ENCODE data around the gene USP2.
A peak's percentile ranks its signal among the peaks of the same experiment; 100 is the strongest.

Gene USP2, protein sequence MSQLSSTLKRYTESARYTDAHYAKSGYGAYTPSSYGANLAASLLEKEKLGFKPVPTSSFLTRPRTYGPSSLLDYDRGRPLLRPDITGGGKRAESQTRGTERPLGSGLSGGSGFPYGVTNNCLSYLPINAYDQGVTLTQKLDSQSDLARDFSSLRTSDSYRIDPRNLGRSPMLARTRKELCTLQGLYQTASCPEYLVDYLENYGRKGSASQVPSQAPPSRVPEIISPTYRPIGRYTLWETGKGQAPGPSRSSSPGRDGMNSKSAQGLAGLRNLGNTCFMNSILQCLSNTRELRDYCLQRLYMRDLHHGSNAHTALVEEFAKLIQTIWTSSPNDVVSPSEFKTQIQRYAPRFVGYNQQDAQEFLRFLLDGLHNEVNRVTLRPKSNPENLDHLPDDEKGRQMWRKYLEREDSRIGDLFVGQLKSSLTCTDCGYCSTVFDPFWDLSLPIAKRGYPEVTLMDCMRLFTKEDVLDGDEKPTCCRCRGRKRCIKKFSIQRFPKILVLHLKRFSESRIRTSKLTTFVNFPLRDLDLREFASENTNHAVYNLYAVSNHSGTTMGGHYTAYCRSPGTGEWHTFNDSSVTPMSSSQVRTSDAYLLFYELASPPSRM

DNA sequence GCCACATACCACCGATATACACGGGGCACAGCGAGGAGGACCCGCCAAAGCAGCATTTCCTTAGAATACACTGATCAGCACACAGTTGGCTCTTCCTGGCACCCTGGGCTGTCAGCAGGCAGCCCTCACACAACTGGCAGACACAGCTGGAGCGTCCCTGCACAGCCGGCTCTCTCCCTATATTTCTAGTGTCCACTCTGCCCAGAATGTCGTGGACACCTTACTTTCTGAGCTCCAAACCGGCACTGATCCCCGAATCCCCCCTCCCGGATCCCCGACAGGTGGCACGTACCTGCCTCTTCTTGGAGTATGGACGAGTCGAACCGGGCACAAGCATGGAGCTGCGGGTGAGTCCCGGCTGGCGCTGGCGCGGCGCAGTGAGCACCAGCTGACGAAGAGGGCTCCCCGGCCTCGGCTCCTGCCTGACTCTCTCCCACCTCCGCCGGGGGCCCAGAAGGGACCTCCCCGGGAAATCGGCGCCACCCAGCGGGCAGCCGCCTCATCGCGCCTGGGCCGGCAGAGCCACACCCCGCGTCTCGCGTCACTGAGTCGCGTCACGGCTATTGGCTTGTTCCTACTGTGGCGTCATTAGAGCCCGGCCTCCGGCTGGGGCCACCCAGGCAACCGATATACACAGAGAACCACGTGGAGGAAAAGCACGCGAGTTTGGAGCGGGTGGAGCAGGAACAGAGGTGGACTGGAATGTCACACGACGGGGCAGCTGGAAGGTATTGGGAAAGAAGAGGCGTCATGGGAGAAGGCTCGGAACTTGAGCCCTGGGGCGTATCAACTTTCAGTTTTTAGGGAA, at the start of gene USP2:
USP2 (minus strand) TSS at position 510 of the 808 bp plus-strand sequence. CDS start 8,210 bp downstream, outside the sequence.
- H3K4me3 ChIP-seq (ENCODE audit: low read depth, low read length), result peak within 1 kb of the TSS; percentile 78

DNA sequence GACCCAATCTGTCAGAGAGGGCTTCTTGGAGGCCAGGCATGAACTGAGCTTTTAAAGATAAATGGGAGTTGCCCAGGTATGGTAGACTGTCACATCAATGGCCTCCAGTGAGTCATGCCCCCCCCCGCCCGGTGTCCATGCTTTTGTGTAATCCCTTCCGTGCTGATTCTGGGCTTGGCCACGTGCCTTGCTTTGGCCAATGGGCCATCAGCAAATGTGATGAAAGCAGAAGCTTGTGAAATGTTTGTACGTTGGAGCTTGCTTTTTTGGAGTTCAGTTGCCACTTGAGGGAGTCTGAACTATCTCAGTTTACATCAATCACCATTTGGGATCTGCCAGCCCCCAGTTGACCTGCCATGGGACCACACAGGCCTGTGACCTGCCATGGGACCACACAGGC, 45.8 kb upstream of the USP2 start:
- H3K4me3 ChIP-seq (ENCODE audit: low read depth, low read length), result no peak overlapping the region

DNA sequence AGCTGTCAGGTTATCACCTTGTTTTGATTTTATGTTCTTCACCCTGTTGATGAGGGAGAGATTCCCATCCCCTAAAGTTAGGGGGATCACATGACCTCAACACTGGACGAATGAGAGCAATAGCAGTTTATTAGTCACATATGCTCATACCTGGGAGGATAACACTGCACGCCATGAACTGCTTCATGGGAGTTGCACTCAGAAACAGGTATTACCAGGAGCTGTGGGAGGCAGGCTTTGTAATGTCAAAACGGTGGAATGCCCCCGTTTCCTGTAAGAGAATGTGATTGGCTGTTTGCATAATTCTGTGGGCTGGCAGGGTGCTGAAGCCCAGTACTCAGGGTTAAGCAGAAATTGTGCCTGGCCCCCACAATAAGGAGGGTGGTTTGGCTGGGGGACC, 44.7 kb upstream of the USP2 start:
- H3K4me3 ChIP-seq (ENCODE audit: low read depth, low read length), result no peak overlapping the region

DNA sequence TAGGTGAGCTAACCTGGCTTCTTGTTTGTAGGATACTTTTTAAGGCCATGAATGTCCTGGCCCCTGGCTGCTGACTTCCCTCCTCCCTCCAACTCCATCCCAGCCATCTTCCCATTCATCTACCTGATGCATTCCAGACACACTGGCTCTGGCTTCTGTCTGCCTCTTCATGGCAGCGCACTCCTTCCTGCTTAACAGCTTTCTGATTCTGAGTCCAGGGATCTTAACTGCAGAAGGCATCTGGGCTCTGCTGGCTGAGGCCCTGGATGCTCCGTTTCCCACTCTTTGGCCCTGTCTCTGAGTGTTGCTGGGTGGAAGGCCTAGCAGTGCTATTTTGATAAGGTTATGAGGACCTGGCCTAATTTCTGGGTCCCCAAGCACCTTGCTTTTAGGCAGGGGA, 43.3 kb upstream of the USP2 start:
- no peak overlapping the region for H3K4me3 ChIP-seq (ENCODE audit: low read depth, low read length)

DNA sequence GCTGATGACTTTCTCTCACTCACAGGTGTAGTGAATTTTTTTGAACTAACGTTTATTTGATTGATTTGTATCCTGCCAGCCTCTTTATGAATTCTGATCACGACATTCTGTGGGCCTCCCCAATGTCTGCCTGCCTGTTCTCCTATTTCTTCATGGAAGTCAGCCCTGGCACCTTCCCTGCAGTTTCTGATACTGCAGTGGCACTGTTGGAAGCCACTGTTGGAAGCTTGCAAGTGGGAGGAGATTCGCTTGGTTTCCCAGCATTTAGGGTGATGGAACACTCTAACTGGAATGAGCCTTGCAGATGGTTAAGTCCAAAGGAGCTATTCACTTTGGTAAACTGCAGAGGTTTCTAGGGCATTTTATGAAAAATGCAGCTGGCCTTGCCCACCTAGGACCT, 42.8 kb upstream of the USP2 start:
- no peak overlapping the region for H3K4me3 ChIP-seq (ENCODE audit: low read depth, low read length)

DNA sequence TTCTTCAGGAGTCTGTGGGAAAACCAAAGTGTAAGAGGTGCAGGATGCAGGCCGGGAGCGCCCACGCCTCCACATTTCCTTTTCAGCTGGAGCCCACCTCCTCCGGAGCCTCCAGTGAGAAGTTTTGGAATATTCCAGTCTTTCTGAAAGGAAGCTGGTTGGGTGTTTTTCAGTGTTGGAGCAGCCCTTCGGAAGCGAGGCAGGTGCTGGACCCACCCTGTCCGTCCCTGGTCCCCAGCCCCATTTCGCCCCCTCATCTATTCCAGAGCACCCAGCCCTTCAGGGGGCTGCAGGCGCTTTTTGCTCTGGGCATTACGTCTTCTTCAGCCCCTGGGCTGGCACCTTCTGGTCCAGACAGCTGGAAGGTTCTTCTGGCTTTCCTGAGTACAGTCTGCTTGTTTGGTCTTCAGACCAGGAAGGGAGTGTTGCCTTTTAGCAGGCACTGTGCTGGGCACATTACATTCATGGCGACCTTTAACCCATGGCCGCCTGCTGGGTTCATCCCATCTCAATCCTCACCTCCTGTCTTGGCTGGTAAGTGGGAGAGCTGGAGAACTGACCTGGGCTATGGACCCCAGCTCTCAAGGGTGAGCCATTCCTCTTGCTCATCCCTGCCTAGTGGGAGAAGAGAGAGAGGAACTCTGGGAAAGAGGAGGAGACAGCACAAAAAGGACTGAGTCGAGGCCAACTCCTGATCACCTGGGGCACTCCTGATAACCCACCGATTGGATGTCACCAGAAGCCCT, 42.2 kb upstream of the USP2 start:
- peak overlapping the region; percentile 18 for H3K4me3 ChIP-seq (ENCODE audit: low read depth, low read length)

DNA sequence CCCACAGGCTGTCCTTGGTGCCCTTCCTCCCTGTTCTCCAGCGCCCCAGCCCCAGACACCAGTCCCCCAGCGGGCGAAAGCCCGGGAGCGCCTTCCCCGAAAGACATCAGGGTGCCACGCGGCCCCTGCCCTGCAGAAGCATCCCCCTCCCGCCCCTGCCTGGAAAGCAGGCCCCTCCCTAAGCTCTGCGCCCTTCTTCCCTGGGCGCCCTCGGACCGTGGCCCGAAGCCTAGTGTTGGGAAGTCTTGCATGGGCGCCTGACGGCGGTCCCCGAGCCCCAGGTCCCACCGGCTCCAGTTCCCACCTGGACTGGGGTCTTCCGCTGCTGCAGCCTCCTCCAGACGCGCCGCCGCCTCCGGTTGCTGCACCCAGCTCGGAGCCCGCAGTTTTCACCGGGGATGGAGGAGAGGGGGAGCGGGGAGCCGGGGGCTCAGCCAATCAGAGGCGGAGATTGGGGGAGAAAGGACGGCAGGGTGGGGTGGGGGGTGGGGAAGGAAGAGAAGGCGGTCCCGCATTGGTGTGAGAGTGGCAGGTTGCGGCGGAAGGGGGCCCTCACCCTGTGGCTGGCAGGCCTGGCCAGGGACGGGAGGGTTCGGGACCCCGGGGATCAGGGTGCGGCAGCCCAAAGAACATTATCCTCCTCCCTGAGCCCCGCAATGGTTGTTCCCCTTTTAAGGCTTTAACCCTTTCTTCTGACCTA, 41.5 kb upstream of the USP2 start, which contains the start of gene THY1:
THY1 (minus strand) TSS at position 364 of the 700 bp plus-strand sequence. CDS start 2,267 bp downstream, outside the sequence.
- peak within 1 kb of the TSS; percentile 71 for H3K4me3 ChIP-seq (ENCODE audit: low read depth, low read length)

DNA sequence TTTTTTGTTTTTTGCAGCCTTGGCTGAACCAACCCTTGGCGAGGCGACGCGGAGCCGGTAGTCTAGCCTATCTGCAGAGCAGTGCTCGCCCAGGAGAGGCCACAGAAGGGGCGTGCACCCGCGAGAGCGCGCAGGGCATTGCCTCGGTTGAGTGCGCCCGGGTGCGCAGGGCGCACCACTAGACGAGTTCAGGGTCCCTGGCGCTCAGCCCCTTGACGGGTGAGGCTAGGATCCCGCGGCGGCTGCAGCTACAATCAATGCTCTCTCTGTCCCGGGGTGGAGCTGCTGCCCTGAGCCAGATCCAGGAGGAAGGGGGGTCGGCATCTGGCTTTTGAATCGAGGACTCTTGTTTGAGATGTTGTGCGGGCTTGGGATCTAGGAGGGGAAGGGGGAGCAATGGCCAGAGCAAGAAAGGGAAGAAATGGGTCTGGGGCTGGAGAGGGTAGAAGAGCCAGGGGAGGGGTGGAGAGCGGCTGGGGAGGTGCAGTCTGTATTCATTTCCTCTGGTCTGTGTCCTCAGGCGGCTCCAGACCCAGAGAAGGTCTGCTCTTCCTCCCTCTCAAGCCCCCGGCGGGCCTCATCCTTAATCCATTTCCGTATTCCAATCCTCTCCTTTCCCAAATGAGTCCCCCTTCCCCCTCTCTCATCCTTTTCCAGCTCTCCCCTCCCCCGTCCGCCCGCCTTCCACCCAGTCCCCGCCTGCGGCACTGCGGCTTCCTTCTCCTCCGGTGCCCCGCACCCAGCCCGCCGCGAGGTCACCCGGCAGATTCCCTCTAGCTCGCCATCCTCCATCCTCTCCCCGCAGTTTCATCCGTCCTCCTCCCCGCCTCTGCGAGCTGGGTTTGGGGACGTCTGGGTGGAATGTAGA, 40.7 kb upstream of the USP2 start:
- peak overlapping the region; percentile 71 for H3K4me3 ChIP-seq (ENCODE audit: low read depth, low read length)

DNA sequence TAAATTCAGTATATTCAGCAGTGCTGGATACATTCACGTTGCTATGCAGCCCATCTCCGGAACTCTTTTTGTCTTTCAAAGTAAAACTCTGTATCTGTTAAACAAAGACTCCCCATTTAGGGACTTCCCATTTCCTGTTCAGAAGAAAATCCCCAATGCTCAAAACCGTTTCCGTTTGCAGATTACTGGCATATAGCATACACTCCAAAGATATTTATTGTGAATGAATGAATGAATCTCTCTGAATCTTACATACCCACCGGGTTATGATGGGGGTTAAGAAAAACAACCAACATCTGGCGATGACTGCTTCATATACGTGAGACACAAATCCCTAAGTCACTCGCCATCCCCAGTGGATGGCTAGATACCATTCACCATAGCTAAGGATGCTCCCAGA, 39.9 kb upstream of the USP2 start:
- peak overlapping the region; percentile 71 for H3K4me3 ChIP-seq (ENCODE audit: low read depth, low read length)

DNA sequence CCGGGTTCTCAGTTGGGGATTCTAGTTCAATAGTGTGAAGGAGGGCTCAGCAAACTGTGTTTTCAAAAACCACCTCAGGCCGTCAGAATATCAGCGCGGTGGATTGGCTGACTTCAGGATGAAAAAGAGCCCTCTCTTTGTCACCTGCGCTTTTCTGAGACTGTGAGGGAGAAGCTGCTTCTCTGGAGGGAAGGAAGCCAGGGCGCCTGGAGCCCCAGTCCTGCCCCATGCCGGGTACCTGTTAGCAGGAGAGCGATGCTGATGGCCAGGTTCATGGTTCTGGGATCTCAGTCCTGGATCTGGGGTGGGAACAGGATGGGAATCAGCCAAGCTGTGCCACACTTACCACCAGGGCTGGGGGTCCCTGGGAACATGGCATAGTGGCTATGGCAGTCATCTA, 39.1 kb upstream of the USP2 start:
- peak overlapping the region; percentile 71 for H3K4me3 ChIP-seq (ENCODE audit: low read depth, low read length)

DNA sequence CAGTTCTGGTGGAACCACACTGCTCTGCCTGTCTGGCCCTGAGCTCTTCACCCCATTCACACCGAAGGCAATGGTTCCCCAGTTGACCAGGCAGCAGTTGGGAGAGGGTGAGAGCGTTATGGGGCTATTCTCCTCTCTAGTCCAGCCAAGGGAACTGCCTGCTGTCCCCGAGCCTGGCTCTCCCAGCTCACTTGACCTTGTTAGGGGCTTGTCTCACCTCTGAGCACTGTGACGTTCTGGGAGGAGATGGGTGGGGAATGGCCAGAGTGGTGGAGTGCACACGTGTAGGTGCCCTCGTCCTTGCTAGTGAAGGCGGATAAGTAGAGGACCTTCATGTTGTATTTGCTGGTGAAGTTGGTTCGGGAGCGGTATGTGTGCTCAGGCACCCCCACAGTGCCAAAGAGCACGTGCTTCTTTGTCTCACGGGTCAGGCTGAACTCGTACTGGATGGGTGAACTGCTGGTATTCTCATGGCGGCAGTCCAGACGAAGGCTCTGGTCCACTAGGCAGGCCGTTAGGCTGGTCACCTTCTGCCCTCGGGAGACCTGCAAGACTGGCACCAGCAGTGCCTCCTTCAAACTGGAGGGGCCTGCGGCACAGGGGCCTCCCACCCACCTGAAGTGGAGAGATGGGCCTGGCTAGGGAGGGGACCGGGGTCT, 38.5 kb upstream of the USP2 start:
- no peak overlapping the region for H3K4me3 ChIP-seq (ENCODE audit: low read depth, low read length)

DNA sequence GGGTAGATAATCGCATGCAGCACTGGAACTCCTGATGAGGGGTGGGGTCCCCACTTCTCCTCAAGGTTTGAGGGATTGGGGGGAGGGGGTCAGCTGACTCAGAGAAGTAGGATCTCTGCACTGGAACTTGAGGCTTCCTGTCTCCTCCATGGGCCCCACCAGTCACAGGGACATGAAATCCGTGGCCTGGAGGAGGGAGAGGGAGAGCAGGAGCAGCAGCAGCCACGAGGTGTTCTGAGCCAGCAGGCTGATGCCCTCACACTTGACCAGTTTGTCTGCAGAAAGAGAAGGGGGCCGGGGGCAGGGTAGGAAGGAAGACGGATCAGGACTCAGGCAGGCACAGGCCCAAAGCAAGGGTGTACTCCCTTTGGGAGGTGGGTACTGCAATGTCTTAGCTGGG, 37.8 kb upstream of the USP2 start:
- H3K4me3 ChIP-seq (ENCODE audit: low read depth, low read length), result no peak overlapping the region

DNA sequence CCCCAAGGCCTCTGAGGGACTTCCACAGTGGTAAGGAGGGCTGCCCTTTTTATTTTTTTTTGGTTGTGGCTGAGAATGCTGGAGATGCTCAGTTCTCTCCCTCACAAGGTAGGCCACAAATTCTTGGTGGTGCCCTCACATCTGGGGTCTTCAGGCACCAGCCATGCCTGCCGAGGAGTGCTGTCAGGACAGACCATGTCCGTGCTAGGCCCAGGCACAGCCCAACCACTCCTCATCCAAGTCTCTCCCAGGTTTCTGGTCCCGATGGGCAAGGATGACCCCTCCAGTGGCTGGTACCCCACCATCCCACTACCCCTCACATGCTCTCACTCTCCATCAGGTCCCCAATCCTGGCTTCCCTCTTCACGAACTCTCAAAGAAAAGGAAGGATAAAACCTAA, 37.3 kb upstream of the USP2 start:
- no peak overlapping the region for H3K4me3 ChIP-seq (ENCODE audit: low read depth, low read length)

DNA sequence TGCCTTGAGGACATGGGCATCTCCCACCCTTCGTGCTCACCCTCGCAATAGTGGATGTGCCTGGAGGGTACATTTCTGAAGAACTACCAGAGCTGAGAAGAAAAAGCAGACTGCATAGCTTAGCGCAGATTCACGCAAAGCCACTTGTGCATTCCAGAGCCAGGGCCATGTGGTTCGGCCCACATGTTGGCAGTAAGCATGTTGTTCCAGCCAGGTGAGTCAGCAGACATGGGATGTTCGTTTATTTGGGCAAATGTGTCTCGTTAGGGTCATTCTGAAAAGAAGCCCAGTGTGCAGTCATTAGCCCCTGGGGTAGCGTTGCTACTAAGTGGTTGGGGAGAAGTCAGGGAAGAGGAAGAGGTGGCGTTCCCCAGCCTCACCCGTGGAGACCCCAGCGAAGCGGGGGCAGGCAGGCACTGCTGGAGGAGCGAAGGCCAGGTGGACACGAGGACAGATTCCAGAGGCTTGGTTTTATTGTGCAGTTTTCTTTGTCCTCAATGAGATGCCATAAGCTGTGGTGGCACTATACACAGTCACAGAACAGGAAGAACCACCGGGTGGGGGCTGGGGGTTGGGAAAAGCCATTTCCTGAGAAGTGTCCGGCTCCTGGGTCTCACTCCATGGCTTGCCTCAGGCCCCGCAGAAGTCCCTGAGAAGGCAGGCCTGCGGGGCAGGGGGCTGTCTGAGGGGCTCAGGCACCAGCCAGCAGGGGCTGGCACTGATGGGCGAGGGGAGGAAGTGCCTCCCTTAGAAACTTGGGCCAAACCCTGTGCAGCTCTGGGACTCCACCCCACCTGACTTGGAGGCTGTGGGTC, 36.4 kb upstream of the USP2 start:
- no peak overlapping the region for H3K4me3 ChIP-seq (ENCODE audit: low read depth, low read length)

DNA sequence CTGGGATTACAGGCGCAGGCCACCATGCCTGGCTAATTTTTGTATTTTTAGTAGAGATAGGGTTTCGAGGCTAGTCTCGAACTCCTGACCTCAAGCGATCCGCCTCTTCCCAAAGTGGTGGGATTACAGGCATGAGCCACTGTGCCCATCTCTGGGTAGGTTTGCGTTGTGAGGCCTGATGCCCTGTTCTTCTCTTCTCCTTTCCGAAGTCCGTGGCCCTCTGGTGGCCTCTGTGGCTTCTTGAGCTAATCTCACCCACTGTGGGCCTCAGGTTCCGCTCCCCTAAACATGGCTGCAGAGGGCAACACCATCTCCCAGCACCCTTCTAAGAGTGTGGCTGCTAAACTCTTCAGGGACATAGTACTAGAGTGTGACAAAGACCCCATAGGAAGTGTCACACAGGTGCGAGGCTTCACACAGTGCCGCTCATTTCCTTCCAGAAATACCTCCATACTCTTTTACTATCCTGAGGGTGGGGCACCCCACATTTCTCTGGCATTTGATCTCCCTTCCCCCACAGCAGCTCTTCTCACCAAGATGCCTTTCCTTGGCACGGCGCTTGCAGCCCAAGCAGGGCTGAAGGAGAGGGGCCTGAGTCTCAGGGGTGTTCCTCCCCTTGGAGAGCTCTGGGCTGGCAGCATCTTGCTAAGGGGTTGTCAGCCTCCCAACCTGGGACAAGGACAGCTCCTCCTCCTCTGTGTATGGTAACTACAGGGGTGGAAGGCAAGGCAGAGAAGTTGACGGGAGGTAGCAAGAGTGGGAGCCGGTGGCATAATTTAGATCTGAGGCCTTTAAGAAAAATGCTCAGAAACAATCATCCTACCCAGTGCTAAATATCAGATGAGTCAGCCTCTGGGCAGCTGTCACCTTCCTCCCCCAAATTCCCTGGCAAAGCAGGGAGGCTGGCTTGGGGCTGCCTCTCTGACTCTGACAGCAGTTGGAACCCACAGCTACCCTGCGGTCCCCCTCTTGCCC, 35.4 kb upstream of the USP2 start:
- no peak overlapping the region for H3K4me3 ChIP-seq (ENCODE audit: low read depth, low read length)

DNA sequence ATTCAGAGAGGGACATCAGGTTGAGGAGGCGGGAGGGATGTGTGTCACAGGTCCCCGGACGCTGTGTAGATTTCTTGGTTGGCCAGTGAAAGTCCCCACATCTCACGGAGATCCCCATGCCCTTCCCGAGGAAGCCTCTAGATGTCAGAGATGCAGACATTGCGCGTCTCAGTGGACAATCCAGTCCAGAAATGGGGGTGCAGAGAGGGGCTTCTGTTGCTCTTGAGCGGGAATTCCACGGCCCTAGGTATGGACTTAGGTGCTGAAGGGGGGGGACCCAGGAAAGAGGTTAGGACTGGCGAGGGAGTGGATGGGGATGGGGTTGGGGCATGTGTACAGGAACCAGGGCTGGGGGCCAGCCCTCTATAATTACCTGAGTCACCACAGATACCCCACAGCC, 34.5 kb upstream of the USP2 start:
- H3K4me3 ChIP-seq (ENCODE audit: low read depth, low read length), result no peak overlapping the region

DNA sequence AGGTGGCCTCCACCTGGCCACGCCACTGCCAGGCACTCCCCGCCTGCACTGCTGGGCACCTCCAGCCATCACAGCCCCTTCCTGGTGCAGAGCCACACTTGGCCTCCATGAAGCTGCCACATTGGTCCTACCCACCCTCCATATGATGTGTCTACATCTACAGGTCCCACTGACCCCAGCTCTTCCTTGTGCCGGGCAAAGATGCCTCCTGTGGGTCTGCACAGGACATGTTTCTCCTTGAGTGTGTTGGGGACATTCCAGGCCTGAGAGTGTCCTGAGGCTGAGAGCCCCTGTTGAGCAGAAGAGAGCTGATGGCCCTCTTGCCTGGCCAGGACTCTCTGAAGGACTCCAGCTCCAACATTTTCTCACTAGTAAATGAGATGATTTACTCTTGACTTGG, 34.0 kb upstream of the USP2 start:
- no peak overlapping the region for H3K4me3 ChIP-seq (ENCODE audit: low read depth, low read length)
